Liver (tissue), 9 donors: ENCODE results near the gene SMR3A. TPM values are rescaled to one million over a fixed set of nuclear protein-coding genes. Genes with fewer than 3 reads are reported as not detected.

Source experiments
- DNase-seq: peaks from one replicate; pipeline ENCODE4 v3.0.0-alpha.2; 2017; ENCODE audit warnings: low spot score
- H3K27ac ChIP-seq, 2 donors: one replicate each; pipeline ENCODE4 v1.7.0; 2013; ENCODE audit warnings: inconsistent platforms in 2 of 2, low read length in 2 of 2, control low read depth in 1 of 2, low read depth in 1 of 2, mild to moderate bottlenecking in 1 of 2
- H3K27me3 ChIP-seq, 4 donors: one replicate each; pipeline versions ENCODE4 v1.6.1 to v1.7.0; 2013; ENCODE audit warnings: low read length in 3 of 4, inconsistent platforms in 1 of 4, mild to moderate bottlenecking in 1 of 4, moderate library complexity in 1 of 4; ENCODE audit not compliant: control insufficient read depth in 4 of 4, insufficient read depth in 4 of 4
- H3K36me3 ChIP-seq, 4 donors: one replicate each; pipeline versions ENCODE4 v1.6.1 to v1.7.0; 2013; ENCODE audit warnings: low read length in 3 of 4, mild to moderate bottlenecking in 3 of 4, low read depth in 1 of 4, moderate library complexity in 1 of 4; ENCODE audit not compliant: control insufficient read depth in 4 of 4, insufficient read depth in 3 of 4
- H3K4me1 ChIP-seq, 4 donors: one replicate each; pipeline versions ENCODE4 v1.6.1 to v1.7.0; 2013; ENCODE audit warnings: low read length in 3 of 4, mild to moderate bottlenecking in 3 of 4, moderate library complexity in 1 of 4; ENCODE audit not compliant: control insufficient read depth in 4 of 4, insufficient read depth in 4 of 4
- H3K4me3 ChIP-seq, 3 donors: one replicate each; pipeline versions ENCODE4 v1.6.1 to v1.7.0; 2013; ENCODE audit warnings: low read length in 3 of 3, control low read depth in 1 of 3, low read depth in 1 of 3, mild to moderate bottlenecking in 1 of 3
- H3K9ac ChIP-seq, 2 donors: one replicate each; pipeline ENCODE4 v1.7.0; 2013; ENCODE audit warnings: low read length in 2 of 2, mild to moderate bottlenecking in 2 of 2, moderate library complexity in 2 of 2, control low read depth in 1 of 2, low read depth in 1 of 2
- H3K9me3 ChIP-seq, 4 donors: one replicate each; pipeline versions ENCODE4 v1.6.1 to v1.7.0; 2013; ENCODE audit warnings: low read length in 3 of 4; ENCODE audit not compliant: control insufficient read depth in 4 of 4
- ATF3 ChIP-seq: IDR thresholded peaks from 2 replicates; pipeline ENCODE4 v1.6.1; 2016; ENCODE audit warnings: antibody characterized with exemption
- CTCF ChIP-seq: fragments of 150-350 bp; IDR thresholded peaks from 2 replicates; pipeline ENCODE4 v1.5.1; 2017; ENCODE audit warnings: improper control_type of control experiment, low read depth, low read length; ENCODE audit not compliant: missing input control
- EGR1 ChIP-seq, 2 donors: IDR thresholded peaks; 2 replicates each; pipeline ENCODE4 v1.6.1; 2016 to 2018; ENCODE audit warnings: antibody characterized with exemption in 2 of 2, low read depth in 2 of 2
- FOXA1 ChIP-seq: IDR thresholded peaks from 2 replicates; pipeline ENCODE4 v1.6.1; 2016; ENCODE audit warnings: antibody characterized with exemption
- GABPA ChIP-seq, 2 donors: IDR thresholded peaks in 1 of 2; conservative IDR thresholded peaks in 1 of 2; 2 replicates each; pipeline ENCODE4 v1.6.1; 2016; ENCODE audit warnings: antibody characterized with exemption in 2 of 2, mild to moderate bottlenecking in 1 of 2, moderate library complexity in 1 of 2
- HNF4A ChIP-seq, 2 donors: conservative IDR thresholded peaks; 2 replicates each; pipeline ENCODE4 v1.6.1; 2016; ENCODE audit warnings: antibody characterized with exemption in 2 of 2, mild to moderate bottlenecking in 2 of 2
- HNF4G ChIP-seq: IDR thresholded peaks from 2 replicates; pipeline ENCODE4 v1.6.1; 2016; ENCODE audit warnings: antibody characterized with exemption
- JUND ChIP-seq, 2 donors: IDR thresholded peaks; 2 replicates each; pipeline ENCODE4 v1.6.1; 2016; ENCODE audit warnings: antibody characterized with exemption in 2 of 2
- NR2F2 ChIP-seq: IDR thresholded peaks from 2 replicates; pipeline ENCODE4 v1.6.1; 2016; ENCODE audit warnings: antibody characterized with exemption
- RAD21 ChIP-seq, 2 donors: IDR thresholded peaks; 2 replicates each; pipeline ENCODE4 v1.6.1; 2016; ENCODE audit warnings: antibody characterized with exemption in 2 of 2, mild to moderate bottlenecking in 2 of 2
- REST ChIP-seq: IDR thresholded peaks from 2 replicates; pipeline ENCODE4 v1.6.1; 2016; ENCODE audit warnings: antibody characterized with exemption, mild to moderate bottlenecking
- RXRA ChIP-seq, 2 donors: IDR thresholded peaks; 2 replicates each; pipeline ENCODE4 v1.6.1; 2017 to 2018; ENCODE audit warnings: antibody characterized with exemption in 2 of 2, mild to moderate bottlenecking in 1 of 2
- SP1 ChIP-seq: IDR thresholded peaks from 2 replicates; pipeline ENCODE4 v1.6.1; 2018; ENCODE audit warnings: antibody characterized with exemption, mild to moderate bottlenecking
- YY1 ChIP-seq: IDR thresholded peaks from 2 replicates; pipeline ENCODE4 v1.6.1; 2016; ENCODE audit warnings: antibody characterized with exemption, mild to moderate bottlenecking
- ZBTB33 ChIP-seq: IDR thresholded peaks from 2 replicates; pipeline ENCODE4 v1.6.1; 2016; ENCODE audit warnings: antibody characterized with exemption
- WGBS: extraction: QIAGEN DNeasy Blood & Tissue Kit; methylation state at CpG from one replicate; pipeline ENCODE4 v1.1.7; 2013; 5-methylcytosine and 5-hydroxymethylcytosine counted together
- polyA plus RNA-seq, 2 donors: library from polyadenylated mRNA; stranded (reverse) in 1 of 2; unstranded in 1 of 2; fragments of 200-250 nt in 1 of 2; fragments of >200 nt in 1 of 2; fragmentation: Nextera tagmentation in 1 of 2; extraction: Ambion mirVana in 1 of 2; gene quantifications; one replicate each; pipeline versions ENCODE4 v1.2.1 to v1.2.3, GENCODE V29; 2013 to 2015
- total RNA-seq, 2 donors: library from RNA; depleted of rRNA; stranded (reverse); fragments of >200 nt; gene quantifications; one replicate each; pipeline ENCODE4 v1.2.3, GENCODE V29; 2014
- donor health status: healthy.
- donor health status: healthy.
- donor health status: healthy.
- donor health status: healthy.
- donor health status: healthy.

The SMR3A gene
- total and polyA plus RNA-seq, 4 donors, result not detected

GRCh38 chr4:70382691-70383181, 22.2 kb downstream of the SMR3A start, which contains the start of gene SMR3B:
SMR3B (plus strand) TSS chr4:70383131; CDS start chr4:70384511, 1,380 bp downstream.
- H3K9ac ChIP-seq, result no peak within 1 kb of the TSS
- no peaks in the 10 kb centered on the region for H3K9me3 ChIP-seq
- no peaks in the 10 kb centered on the region for H3K4me1 ChIP-seq
- 72% methylated on average over 5 of the region's 5 CpGs for WGBS
- no peak for TF ChIP-seq HNF4A (conservative IDR thresholded peaks at IDR 0.05)
- TF ChIP-seq RXRA (IDR thresholded peaks at IDR 0.05), result no peak
- TF ChIP-seq FOXA1, result no peak
- no peak for TF ChIP-seq ZBTB33
- TF ChIP-seq REST, result no peak
- no peak for TF ChIP-seq NR2F2
- no peak for TF ChIP-seq CTCF
- TF ChIP-seq HNF4G, result no peak
- TF ChIP-seq ATF3, result no peak
- TF ChIP-seq JUND (IDR thresholded peaks at IDR 0.05), result no peak
- no peak for TF ChIP-seq SP1
- TF ChIP-seq GABPA (IDR thresholded peaks at IDR 0.05 in 1 of 2, conservative IDR thresholded peaks at IDR 0.05 in 1 of 2), result no peak
- no peak for TF ChIP-seq EGR1 (IDR thresholded peaks at IDR 0.05; ENCODE audit: low read depth in 2 of 2)
- TF ChIP-seq YY1, result no peak
- TF ChIP-seq RAD21 (IDR thresholded peaks at IDR 0.05), result no peak
- H3K36me3 ChIP-seq, result no peaks in the 10 kb centered on the region
- H3K27me3 ChIP-seq, result no peaks in the 10 kb centered on the region
- no peak within 1 kb of the TSS for H3K27ac ChIP-seq
- DNase-seq, result no peak
- H3K4me3 ChIP-seq, result no peak within 1 kb of the TSS
